Activated CD4-positive, alpha-beta T cell treated with anti-CD3 and anti-CD28 coated beads, Interleukin-2, Interleukin-6, amounts not matched to agents 100 ng/mL and 50 ng/mL, durations not matched to agents 16 hours and 8 hours (primary cell): Measurements from ENCODE around the gene LHPP.

ENCODE experiments used
- DNase-seq: peaks from one replicate; pipeline ENCODE4 v3.0.0-alpha.2; 2020

Gene LHPP

DNA sequence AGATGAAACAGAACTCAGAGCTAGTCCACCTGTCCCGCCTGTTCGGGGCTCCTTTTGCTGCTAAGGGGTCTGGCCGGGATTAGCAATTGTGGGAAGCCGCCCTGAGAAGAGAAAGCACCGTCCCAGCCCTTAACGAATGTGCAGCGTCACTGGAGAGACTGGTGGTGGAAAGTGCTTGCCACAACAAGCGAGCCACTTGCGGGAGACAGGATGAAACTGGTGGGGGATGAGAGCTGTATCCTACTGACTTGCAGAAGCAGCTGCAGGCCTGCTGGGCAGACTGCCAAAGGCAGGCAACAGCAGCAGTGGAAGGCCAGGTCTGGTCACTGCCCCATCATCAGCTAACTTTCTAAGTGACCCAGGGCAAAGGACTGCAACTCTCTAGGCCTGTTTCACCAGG lies 187.1 kb downstream of the LHPP start:
- peak; percentile 71 for DNase-seq

DNA sequence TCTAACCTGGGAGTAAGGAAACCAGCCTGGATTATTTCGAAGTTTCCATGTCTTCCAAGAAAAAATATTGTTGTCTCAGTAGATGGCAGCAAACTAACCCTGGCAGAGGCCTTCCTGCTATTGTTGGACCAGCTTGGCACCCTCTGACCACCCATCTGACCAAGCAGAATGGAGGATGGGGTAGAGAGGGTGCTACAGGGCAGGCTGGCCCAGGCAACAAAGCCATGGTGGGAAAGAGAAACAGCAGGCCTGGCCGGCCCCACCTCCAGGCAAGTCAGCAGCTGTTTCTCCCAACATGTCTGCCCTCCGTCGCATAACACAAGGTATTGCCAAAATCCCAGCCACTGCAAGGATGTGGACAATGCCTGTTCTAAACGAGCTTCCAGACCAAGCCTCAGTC lies 187.6 kb downstream of the LHPP start:
- DNase-seq, result no peak

DNA sequence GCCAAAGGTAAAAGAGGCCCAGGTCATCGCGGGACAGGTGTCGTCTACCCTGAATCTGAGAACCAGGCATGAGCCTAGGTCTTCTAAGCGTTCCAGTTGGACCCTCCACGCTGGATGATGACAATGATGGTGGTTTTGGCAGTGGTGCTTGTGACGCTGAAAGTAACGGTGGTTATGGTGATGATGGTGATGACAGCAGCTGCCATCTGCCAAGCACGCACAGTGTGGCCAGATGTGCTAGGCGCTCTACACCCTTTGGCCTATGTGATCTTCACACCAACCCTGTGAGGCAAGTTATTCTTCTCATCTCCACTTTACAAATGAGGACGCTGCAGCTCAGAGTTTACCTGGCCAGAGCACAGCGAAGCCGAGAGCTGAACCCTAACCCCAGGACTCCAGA lies 188.6 kb downstream of the LHPP start:
- no peak for DNase-seq

DNA sequence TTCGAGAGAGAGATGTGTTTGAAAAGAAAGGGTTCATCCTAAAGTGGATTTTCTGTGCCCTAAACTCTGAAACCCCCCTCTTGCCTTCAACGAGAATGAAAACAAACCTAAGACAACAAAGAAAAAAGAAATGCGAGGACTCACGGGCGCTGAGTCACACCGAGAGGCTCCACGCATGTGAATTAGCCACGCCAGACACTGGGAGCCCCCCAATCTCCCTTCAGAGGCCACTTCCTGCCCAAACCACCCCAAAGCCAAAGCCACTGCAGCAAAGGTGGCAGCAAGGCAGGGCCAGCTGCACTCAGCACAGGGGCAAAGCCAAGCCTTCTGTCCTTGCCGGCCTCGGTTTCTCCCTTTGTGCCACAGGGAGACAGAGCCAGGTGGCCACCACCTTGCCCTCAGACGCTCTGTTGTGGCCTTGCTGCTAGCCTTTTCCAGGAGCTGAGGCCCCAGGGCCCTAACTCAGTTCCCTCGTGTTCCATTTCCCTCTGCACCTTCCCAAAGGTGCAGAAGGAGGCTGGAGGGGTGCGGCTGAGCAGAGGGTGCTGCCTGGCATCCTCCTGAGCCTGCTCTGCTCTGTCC lies 189.3 kb downstream of the LHPP start:
- peak; percentile 67 for DNase-seq

DNA sequence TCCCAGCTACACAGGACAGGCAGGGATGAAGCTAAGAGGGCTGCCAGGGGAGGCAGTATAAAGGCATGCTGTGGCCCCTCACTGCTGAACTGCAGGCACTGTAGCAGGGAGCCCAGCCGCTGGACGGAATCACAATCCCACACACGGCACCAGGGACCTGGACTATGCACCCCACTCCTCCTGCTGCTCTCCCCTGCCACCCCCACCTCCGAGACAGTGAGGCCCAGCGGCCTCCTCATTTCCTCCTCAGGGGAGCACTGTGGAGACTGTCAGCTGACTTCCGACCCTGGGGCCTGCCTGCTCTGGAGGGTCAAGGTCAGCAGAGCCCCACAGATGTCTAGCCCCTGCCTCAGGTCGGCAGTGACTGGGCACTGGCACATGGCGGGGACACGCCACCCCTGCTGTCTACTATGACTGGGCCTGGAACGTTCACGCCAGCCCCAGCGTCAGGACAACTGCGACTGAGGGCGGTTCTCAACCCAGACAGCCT lies 189.8 kb downstream of the LHPP start:
- no peak for DNase-seq

DNA sequence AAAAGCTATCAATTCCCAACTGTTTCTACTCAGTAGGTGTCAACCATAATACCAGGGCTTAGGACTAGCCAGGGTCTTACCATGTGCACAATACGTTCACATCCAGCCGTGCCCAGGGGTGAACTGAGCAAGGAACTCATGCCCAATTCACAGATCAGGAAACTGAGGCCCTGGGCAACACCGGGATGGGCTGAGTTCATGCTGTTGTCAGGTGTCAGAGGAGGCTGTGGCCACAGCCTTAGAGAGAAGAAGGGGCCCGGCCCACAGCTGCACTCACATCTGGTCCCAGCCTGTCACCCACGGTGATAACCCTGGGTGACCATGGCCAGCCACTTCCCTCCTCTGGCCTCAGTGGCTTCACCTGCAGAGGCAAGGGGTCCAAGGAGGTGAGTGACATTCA lies 190.6 kb downstream of the LHPP start:
- no peak for DNase-seq

DNA sequence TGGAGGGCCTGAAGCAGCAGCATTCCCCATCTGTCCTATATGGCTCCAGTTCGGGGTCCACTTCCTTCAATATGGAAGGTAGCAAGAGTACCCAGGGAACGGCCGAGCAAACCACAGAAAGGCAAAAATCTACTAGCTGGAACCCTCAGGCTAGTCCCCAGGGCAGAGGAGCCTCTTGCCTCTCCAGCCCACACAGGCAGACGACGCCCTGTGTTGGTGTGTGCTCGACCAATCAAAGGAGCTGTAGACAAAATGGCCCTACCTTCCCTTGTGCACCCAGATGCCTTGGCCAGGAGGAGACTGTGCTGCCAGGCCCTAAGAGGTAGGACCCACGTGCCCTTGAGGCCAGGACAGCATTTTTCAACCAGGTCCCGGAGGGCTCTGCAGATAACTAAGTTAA lies 191.1 kb downstream of the LHPP start:
- no peak for DNase-seq

DNA sequence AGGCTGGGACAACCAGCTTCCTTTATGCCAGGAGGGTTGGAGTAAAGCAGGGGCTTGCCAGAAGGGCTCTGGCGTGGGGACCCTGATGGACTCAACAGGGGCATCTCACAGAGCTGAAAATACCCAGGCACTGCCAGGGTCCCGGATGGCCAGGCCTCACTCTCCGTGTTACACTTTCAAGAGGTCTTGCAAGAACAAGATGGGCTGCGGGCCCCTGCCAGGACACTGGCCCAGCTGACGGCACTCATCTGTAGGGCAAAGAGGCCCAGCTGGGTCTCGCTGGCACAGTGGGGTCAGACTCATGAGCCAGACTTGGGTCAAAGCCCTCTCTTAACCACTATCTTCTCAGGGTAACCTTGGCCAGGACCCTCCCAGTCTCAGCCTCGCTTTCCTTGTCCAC lies 191.7 kb downstream of the LHPP start:
- DNase-seq, result no peak

DNA sequence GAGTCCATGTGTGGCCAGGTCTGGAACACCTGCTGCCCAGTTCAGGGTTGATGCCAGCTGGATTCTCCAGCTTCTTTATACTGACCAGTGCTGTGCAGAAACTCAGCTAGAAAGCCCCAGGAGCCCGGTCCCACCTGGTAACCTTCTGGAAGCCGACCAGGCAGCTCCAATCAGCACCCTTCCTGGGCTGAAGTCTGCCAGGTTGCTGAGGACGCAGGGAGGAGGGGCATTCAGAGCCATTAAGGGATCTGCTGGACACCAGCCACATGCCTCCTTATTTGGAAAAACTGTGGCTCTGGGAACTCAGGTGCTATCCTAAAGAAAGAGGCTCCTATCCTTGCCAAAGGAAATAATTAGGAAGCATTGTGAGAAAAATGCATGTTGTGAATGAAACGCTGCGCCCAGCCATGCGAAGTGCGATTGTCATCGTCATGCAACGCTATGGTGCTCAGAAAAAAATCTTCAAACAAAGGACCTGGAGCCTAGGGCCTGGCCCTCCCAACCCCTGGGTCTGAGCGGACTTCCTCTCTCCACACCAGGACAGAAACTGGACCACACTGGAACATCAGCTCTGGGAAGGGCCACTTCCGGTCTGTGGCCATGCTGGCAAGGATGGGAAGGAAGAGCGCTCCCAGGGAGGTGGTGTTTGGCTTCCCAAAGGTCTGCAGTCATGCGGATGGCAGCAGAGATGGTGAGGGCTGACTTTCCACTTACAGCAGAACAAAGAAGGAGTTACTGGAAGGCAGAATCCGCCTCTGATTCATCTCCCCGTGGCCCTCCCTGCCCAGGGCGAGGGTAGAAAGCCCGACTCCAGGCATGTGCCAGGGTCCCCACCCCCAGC lies 192.4 kb downstream of the LHPP start:
- DNase-seq, result no peak

DNA sequence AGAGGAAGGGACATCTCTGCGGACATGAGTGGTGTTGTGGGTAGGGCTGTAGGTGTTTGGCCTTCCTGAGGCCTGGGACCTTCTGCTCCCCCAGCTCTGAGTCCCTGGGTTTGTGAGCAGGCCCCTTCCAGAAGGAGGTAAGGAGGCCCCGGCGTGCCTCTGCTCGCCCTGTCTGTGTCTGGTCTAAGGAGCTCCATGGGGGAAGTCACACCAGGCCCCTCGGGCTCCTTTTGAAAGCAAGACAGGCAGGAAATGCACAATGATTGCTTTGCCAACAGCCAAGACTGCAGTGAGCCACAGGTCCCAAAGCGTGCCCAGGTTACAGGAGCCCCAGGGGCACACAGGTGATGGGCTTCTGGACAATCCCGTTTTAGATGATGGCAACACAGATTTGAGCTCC lies 193.1 kb downstream of the LHPP start:
- no peak for DNase-seq

DNA sequence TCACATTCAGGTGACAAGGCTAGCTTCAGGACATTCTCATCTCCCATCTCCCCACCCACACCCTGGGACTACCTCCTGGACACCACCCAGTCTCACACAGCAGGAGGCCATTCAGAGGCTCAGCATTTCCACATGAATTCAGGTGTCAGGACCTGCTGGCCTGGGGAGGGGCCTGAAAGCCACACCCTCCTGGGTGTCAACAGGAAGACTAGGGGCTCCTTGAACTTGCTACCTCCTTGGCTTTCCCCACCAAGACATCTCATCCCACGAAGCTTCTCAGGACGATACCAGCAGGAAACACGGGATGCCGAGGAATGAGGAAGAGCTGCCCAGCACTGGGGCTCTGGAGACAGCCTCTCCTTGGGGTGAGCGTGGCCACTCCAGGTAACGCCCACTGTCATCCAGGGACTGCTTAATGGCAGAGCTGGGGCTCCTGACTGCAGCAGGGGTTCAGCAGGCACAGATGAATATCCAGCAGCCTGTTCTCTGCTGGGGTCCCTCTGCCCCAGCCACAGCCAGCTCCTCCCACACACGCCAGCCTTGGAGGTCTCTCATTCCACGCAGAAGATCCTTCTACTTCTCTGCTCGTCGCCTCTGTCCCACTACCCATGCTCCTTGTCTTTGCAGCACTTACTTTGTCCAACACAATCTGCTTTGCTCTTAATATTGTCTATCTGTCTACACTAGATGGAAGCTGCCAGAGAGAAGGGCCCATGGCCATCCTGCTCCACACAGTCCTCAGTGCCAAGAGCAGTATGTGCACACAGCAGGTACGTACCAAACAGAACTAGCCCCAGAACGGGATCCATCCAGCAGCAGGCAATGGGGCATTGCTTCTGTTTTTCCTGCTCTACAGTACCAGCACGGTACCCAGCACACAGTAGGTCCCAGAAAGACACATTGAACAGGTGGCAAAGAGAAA lies 193.8 kb downstream of the LHPP start:
- DNase-seq, result no peak

DNA sequence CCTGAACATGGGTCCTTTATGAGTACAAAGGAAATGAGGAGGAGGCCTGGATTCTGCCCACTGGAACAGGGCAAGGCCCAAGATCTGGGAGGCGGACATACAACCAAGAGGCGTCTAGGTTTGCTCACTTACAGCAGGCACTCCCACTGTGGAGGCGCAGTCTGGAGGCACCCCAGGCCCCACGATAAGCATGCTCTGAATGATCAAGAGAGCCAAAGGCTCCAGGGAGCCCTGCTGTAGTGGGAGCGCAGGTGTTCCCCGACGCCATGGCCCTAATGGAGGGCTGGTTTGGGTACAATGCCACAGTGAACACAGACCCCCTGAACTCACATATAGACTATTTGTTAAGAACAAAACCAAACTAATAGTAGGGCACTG lies 194.5 kb downstream of the LHPP start:
- no peak for DNase-seq

DNA sequence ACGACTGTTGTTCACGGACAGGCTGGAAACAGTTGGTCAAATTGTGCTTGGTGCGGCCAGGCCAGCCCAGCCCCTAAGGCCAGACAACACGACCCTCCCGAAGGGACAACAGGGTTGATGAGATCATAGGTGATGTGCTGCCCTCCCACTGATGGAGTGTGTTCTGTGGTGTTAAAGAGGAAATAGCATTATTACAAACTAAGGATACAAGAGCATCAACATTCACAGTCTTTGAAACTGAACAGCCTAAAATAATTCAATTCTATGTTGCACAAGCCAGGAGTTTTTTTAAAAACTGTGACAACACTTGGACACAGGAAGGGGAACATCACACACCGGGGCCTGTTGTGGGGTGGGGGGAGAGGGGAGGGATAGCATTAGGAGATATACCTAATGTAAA lies 194.9 kb downstream of the LHPP start:
- DNase-seq, result no peak

DNA sequence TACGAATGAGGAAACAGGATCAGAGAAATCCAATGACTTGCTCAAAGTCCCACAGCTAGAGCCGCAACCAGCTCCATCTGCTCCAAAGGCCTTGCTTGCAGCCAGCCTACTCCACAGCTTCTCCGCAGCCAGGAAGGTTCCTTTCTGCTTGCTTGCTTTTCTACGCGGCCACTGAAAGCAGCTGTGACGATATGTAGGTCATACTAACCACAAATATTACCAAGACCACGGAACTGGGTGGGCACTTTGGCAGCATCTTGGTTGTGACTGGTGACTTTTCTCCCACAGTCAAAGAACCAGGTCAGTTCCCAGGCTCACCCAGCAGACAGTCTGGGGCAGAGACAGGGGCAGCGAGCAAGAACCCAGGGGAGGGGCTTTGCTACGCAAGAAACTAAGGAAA lies 196.2 kb downstream of the LHPP start:
- DNase-seq, result peak; percentile 49

DNA sequence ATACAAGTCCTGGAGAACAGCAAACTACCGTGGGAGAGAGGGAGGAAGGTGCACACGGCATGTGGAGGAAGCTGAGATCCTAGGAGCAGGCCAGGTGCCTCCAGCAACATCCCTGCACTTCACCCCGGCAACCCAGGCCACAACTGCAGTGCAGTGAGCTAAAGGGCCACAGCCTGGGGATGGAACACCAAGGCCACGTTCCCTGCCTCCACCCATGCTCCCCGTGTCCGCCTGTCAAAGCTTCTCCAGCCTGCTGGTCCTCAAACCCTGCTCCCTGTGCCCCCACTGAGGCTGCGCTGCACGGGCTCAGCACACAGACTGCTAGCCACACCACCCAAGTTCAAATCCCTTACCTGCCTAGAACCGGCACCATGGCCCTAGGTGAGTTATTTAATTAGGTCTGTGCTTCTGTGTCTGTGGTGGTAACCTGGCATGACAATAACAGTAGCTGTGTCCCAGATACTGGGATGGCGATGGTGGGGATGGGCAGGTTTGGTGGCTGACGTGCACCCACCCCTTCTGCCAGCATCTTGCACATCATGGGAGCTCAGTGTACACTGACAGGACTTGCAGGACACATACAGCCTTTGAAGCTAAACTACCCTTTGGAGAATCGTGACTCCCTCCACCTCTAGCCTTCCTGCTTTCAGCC lies 197.1 kb downstream of the LHPP start:
- no peak for DNase-seq

DNA sequence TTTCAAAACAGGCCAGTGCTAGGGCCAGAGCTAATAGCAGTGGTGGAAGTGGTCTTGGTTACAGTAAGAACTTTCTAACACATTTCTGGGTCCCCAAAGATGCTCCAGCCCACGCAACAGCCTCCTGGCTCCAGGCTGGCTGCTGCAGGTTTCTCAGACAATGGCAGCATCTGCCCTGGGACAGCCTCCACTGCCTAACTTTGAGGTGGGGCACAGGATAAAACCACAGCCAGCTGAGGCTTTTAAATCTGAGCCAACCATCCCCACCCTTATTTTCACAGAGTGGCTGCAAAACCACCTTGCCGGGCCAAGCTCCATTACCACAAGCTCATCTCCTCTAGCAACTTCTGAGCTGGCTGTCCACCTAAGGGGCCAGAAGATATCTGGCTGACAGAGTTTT lies 197.8 kb downstream of the LHPP start:
- no peak for DNase-seq

DNA sequence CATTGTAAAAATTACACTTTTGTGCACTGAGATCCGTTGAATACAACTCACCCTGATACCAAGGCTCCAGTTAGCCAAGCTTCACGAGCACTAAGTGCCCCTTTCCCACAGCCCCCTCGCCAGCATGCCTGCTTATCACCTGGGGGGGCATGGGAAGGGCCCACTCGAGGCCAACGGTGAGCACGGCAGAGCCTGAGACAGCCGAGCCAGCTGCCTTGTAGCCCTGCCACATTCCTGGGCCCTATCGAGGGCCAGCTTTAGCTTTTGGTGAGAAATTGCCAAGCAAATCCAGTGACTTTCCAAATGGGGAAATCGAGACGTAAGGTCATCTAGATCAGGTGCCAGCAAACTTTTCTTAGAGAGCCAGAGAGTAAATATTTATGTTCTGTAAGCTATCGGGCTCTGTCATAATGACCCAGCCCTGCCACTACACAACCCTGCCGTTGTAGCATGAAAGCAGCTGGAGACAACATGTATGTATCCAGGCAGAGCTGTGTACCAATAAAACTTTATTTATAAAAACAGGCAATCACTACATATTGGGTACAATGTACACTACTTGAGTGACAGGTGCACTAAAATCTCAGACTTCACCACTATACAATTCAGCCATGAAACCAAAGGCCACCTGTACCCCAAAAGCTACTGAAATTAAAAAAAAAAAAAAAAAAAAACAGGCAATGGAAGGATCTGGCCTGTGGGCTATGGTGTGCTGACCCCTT lies 198.9 kb downstream of the LHPP start:
- no peak for DNase-seq

DNA sequence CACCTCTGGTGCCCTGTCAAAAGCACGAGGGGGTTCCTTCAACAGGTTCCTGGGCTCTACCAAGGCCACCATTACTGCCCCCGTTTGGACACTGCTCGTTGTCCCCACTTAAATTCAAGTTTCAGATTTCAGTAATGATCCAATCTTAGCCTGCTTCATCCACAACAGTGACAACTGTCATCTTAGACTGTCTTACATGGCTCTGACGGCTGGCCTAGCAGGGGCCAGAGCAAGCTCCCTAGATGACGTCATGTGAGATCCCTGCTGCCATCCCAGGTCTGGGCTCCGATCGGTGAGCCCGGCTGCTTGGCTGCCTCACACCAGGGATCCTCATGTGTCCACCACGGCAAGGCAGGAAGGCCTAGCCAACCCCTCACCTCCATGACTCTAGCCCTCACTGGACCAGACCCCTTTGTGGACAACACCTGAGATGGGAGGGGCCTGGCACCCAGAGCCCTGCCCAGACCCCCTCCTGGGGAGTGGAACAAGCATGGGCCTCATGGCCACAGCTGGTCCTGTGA lies 200.1 kb downstream of the LHPP start:
- DNase-seq, result no peak

DNA sequence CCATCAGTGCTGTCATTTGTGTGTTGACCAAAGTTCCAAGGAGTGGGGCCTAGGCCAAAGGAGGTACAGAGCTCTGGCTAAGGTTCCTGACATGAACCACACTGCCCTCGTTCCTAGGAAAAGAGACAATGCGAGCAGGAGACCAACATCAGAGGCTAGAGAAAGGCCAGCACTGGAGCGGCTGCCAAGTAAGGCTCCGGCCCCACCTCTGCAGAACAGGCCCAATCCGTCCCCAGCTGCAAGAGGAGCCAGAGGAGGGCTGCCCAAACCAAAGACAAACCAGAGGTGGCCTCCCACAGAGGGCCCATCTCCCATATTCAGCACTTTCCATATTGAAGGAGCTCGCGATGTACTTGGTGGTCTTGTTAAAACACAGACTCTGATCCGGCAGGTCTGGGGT lies 201.6 kb downstream of the LHPP start:
- no peak for DNase-seq
